Putamen (tissue), 1 donor: ENCODE data around the gene RASIP1.

Experiments used
- DNase-seq: peaks from one replicate; pipeline ENCODE4 v3.0.0-alpha.2; 2016; ENCODE audit warnings: low spot score

The RASIP1 gene

GRCh38 chr19:48674216-48674809, 66.1 kb downstream of the RASIP1 start:
- no peak for DNase-seq

- no peak for DNase-seq
These were observed 66.8 kb downstream of the RASIP1 start for GRCh38 chr19:48673436-48674100.

GRCh38 chr19:48672994-48673393, 67.4 kb downstream of the RASIP1 start, which contains the start of gene NTN5:
NTN5 (minus strand) TSS chr19:48673017; CDS start chr19:48670986, 2,031 bp downstream.
- no peak for DNase-seq

DNA sequence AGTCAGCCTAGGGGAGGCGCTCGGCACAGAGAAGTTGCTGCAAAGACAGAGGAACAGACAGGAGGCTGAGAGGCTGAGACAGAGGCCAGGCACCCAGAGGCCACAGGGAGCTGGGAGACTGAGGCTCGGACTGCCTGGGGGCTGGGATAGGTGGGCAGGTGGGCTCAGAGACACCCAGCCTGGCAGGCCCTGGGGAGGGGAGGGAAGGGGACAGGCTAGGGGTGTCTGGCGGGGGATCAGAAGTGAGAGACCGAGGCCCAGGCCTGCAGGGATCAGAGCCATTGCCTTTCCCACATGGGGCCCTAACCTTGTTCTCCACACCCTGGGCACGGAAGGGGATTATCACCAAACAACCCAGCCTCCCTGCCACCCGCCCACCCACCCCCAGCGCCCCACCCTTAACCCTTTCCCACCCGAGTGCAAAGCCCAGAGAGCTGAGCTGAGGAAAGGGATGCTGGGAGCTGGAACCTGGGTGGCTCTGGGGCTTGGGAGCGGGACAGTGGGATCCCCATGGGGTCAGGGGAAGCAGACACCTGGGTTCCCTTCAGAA, 68.9 kb downstream of the RASIP1 start:
- DNase-seq: no peak

GRCh38 chr19:48670699-48671445, 69.5 kb downstream of the RASIP1 start:
- DNase-seq: no peak
